Measurements from ENCODE around the gene PPP3R1. TPM values are rescaled to one million over a fixed set of nuclear protein-coding genes. Genes with fewer than 3 reads are reported as not detected.

PPP3R1 gene
- total and polyA plus RNA-seq, 2 experiments from 2014 or later, result 7.9 to 49.6 TPM

DNA sequence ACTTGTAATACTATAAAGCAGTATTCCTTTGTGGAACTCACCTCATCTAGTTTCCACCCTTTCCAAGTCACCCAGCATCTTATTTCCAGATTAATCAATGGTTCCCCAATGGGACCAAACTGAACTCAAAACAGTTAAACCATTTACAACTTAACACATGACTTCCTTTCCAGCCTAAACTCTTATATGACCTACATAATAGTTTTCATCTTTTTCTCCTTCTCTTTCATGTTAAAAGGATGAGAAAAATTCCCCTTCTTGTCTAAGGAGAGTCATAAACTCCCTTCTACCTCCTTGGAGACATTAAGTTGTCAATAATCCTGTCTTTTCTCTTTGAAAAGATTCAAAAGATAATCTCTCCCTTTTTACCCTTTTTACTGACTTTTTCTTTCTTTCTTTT lies 6.7 kb downstream of the PPP3R1 start:
- H3K27ac ChIP-seq (ENCODE audit: low read depth), result no peak overlapping the region
- H3K9me3 Mint-ChIP-seq, result no peaks in the 10 kb centered on the region
- peaks cover 100% of the 10 kb centered on the region for H3K79me2 ChIP-seq (replicated peaks; ENCODE audit: insufficient read depth)
- no peaks in the 10 kb centered on the region for H3K27me3 ChIP-seq (ENCODE audit: insufficient read depth)
- H2AFZ ChIP-seq, result no peak overlapping the region
- no peaks in the 10 kb centered on the region for H3K27me3 Mint-ChIP-seq (ENCODE audit: insufficient read depth, low read depth, poor library complexity)
- no peaks in the 10 kb centered on the region for H3F3A ChIP-seq (replicated peaks; ENCODE audit: low read depth)
- H3K4me1 ChIP-seq (ENCODE audit: insufficient read depth), result peaks cover 40% of the 10 kb centered on the region
- H3K9me2 ChIP-seq (ENCODE audit: insufficient read depth), result no peaks in the 10 kb centered on the region
- H3K27ac Mint-ChIP-seq, result no peak overlapping the region
- TF ChIP-seq EZH2 (IDR thresholded peaks at IDR 0.05; ENCODE audit: low read depth, unreplicated experiment), result no peak
- TF ChIP-seq, protein P1, sequence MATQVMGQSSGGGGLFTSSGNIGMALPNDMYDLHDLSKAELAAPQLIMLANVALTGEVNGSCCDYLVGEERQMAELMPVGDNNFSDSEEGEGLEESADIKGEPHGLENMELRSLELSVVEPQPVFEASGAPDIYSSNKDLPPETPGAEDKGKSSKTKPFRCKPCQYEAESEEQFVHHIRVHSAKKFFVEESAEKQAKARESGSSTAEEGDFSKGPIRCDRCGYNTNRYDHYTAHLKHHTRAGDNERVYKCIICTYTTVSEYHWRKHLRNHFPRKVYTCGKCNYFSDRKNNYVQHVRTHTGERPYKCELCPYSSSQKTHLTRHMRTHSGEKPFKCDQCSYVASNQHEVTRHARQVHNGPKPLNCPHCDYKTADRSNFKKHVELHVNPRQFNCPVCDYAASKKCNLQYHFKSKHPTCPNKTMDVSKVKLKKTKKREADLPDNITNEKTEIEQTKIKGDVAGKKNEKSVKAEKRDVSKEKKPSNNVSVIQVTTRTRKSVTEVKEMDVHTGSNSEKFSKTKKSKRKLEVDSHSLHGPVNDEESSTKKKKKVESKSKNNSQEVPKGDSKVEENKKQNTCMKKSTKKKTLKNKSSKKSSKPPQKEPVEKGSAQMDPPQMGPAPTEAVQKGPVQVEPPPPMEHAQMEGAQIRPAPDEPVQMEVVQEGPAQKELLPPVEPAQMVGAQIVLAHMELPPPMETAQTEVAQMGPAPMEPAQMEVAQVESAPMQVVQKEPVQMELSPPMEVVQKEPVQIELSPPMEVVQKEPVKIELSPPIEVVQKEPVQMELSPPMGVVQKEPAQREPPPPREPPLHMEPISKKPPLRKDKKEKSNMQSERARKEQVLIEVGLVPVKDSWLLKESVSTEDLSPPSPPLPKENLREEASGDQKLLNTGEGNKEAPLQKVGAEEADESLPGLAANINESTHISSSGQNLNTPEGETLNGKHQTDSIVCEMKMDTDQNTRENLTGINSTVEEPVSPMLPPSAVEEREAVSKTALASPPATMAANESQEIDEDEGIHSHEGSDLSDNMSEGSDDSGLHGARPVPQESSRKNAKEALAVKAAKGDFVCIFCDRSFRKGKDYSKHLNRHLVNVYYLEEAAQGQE (IDR thresholded peaks at IDR 0.05; ENCODE audit: unreplicated experiment), result no peak
- no peak for TF ChIP-seq NANOG (IDR thresholded peaks at IDR 0.05; ENCODE audit: borderline replicate concordance)
- no peak for TF ChIP-seq ZNF114 (CRISPR knock-in tag; IDR thresholded peaks at IDR 0.05)
- TF ChIP-seq, protein P2, sequence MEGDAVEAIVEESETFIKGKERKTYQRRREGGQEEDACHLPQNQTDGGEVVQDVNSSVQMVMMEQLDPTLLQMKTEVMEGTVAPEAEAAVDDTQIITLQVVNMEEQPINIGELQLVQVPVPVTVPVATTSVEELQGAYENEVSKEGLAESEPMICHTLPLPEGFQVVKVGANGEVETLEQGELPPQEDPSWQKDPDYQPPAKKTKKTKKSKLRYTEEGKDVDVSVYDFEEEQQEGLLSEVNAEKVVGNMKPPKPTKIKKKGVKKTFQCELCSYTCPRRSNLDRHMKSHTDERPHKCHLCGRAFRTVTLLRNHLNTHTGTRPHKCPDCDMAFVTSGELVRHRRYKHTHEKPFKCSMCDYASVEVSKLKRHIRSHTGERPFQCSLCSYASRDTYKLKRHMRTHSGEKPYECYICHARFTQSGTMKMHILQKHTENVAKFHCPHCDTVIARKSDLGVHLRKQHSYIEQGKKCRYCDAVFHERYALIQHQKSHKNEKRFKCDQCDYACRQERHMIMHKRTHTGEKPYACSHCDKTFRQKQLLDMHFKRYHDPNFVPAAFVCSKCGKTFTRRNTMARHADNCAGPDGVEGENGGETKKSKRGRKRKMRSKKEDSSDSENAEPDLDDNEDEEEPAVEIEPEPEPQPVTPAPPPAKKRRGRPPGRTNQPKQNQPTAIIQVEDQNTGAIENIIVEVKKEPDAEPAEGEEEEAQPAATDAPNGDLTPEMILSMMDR (conservative IDR thresholded peaks at IDR 0.05; ENCODE audit: low read depth in 2 of 2), result no peak
- no peak for TF ChIP-seq JUNB (IDR thresholded peaks at IDR 0.05; ENCODE audit: unreplicated experiment)
- no peak for TF ChIP-seq ZNF331 (CRISPR knock-in tag; IDR thresholded peaks at IDR 0.05; ENCODE audit: low read depth)
- TF ChIP-seq STAT1 (IDR thresholded peaks at IDR 0.05; ENCODE audit: unreplicated experiment), result no peak
- TF ChIP-seq, protein P3, sequence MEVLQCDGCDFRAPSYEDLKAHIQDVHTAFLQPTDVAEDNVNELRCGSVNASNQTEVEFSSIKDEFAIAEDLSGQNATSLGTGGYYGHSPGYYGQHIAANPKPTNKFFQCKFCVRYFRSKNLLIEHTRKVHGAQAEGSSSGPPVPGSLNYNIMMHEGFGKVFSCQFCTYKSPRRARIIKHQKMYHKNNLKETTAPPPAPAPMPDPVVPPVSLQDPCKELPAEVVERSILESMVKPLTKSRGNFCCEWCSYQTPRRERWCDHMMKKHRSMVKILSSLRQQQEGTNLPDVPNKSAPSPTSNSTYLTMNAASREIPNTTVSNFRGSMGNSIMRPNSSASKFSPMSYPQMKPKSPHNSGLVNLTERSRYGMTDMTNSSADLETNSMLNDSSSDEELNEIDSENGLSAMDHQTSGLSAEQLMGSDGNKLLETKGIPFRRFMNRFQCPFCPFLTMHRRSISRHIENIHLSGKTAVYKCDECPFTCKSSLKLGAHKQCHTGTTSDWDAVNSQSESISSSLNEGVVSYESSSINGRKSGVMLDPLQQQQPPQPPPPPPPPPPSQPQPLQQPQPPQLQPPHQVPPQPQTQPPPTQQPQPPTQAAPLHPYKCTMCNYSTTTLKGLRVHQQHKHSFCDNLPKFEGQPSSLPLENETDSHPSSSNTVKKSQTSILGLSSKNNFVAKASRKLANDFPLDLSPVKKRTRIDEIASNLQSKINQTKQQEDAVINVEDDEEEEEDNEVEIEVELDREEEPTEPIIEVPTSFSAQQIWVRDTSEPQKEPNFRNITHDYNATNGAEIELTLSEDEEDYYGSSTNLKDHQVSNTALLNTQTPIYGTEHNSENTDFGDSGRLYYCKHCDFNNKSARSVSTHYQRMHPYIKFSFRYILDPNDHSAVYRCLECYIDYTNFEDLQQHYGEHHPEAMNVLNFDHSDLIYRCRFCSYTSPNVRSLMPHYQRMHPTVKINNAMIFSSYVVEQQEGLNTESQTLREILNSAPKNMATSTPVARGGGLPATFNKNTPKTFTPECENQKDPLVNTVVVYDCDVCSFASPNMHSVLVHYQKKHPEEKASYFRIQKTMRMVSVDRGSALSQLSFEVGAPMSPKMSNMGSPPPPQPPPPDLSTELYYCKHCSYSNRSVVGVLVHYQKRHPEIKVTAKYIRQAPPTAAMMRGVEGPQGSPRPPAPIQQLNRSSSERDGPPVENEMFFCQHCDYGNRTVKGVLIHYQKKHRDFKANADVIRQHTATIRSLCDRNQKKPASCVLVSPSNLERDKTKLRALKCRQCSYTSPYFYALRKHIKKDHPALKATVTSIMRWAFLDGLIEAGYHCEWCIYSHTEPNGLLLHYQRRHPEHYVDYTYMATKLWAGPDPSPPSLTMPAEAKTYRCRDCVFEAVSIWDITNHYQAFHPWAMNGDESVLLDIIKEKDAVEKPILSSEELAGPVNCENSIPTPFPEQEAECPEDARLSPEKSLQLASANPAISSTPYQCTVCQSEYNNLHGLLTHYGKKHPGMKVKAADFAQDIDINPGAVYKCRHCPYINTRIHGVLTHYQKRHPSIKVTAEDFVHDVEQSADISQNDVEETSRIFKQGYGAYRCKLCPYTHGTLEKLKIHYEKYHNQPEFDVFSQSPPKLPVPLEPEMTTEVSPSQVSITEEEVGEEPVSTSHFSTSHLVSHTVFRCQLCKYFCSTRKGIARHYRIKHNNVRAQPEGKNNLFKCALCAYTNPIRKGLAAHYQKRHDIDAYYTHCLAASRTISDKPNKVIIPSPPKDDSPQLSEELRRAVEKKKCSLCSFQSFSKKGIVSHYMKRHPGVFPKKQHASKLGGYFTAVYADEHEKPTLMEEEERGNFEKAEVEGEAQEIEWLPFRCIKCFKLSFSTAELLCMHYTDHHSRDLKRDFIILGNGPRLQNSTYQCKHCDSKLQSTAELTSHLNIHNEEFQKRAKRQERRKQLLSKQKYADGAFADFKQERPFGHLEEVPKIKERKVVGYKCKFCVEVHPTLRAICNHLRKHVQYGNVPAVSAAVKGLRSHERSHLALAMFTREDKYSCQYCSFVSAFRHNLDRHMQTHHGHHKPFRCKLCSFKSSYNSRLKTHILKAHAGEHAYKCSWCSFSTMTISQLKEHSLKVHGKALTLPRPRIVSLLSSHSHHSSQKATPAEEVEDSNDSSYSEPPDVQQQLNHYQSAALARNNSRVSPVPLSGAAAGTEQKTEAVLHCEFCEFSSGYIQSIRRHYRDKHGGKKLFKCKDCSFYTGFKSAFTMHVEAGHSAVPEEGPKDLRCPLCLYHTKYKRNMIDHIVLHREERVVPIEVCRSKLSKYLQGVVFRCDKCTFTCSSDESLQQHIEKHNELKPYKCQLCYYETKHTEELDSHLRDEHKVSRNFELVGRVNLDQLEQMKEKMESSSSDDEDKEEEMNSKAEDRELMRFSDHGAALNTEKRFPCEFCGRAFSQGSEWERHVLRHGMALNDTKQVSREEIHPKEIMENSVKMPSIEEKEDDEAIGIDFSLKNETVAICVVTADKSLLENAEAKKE (CRISPR knock-in tag; IDR thresholded peaks at IDR 0.05), result no peak
- no peaks in the 10 kb centered on the region for H3K36me3 ChIP-seq (ENCODE audit: insufficient read depth)
- H3K4me3 Mint-ChIP-seq, result no peak overlapping the region
- no peak overlapping the region for H3K4me3 ChIP-seq
- peaks cover 3% of the 10 kb centered on the region; the same call in 1 of the 3 replicates for H3K36me3 Mint-ChIP-seq (ENCODE audit: low read depth)
- H4K20me1 ChIP-seq (replicated peaks; ENCODE audit: insufficient read depth), result peaks cover 80% of the 10 kb centered on the region
- H3K4me1 Mint-ChIP-seq, result peaks cover 17% of the 10 kb centered on the region
- H3K4me2 ChIP-seq, result no peak overlapping the region
- ATAC-seq, result no peak
- DNase-seq (ENCODE audit: low spot score), result no peak
